Endothelial cell of umbilical vein (primary cell): ENCODE results near the gene SARS2. TPM values are rescaled to one million over a fixed set of nuclear protein-coding genes. Genes with fewer than 3 reads are reported as not detected.

Source experiments
- BruUV-seq: library from RNA; stranded (reverse); fragments of 400-500 nt; replicated peaks from 2 replicates; lab custom pipeline; 2021; lab: Mats Ljungman, UMichigan
- CTCF ChIA-PET: fragments of 300-600, 350-600 bp; sonication (Branson Sonifier 250); formaldehyde crosslinking; loops from one replicate; lab custom pipeline; 2021; ENCODE audit warnings: antibody characterized with exemption, inconsistent platforms; lab: Charles Lee
- POLR2A ChIA-PET: fragments of 300-600, 350-600 bp; sonication (Branson Sonifier 250); formaldehyde crosslinking; loops from one replicate; lab custom pipeline; 2021; ENCODE audit warnings: antibody characterized with exemption, inconsistent platforms; lab: Charles Lee
- DNase-seq: peaks from one replicate; pipeline ENCODE4 v3.0.0-alpha.2; 2011; ENCODE audit warnings: low read depth, low spot score
- FAIRE-seq: peaks from 2 replicates; lab custom pipeline; 2011; peaks lifted over from hg19 to GRCh38; lab: Jason Lieb, UNC
- H2AFZ ChIP-seq: 2 replicates; pipeline ENCODE4 v1.6.0; 2012; ENCODE audit warnings: low read depth, low read length, control low read depth, inconsistent platforms
- H3K27ac ChIP-seq: 2 replicates; pipeline ENCODE4 v1.5.1; 2011; ENCODE audit warnings: low read depth, mild to moderate bottlenecking, control low read depth, low read length, moderate library complexity; ENCODE audit not compliant: insufficient read depth
- H3K27me3 ChIP-seq, 2 experiments: 2 replicates each; pipeline versions ENCODE4 v1.6.0 to v1.6.1; 2011; ENCODE audit warnings: low read length in 2 of 2, mixed read lengths in 1 of 2; ENCODE audit not compliant: control insufficient read depth in 2 of 2, insufficient read depth in 2 of 2
- H3K36me3 ChIP-seq, 2 experiments: 2 replicates in 1 of 2; 3 replicates in 1 of 2; pipeline ENCODE4 v1.5.1; 2011; ENCODE audit warnings: low read length in 2 of 2, mild to moderate bottlenecking in 1 of 2, moderate library complexity in 1 of 2; ENCODE audit not compliant: control insufficient read depth in 2 of 2, insufficient read depth in 2 of 2; ENCODE audit errors: extremely low read depth in 1 of 2
- H3K4me1 ChIP-seq: 3 replicates; pipeline ENCODE4 v1.5.1; 2011; ENCODE audit warnings: mild to moderate bottlenecking, low read length; ENCODE audit not compliant: control insufficient read depth, insufficient read depth; ENCODE audit errors: extremely low read depth
- H3K4me2 ChIP-seq: 2 replicates; pipeline ENCODE4 v1.6.1; 2011; ENCODE audit warnings: low read length, control low read depth, mixed read lengths; ENCODE audit not compliant: insufficient read depth
- H3K4me3 ChIP-seq, 3 experiments: fragments of 200-600 bp in 1 of 3; sonication (generic), shearing (Covaris generic) in 1 of 3; replicated peaks in 1 of 3; 2 replicates each; pipeline ENCODE4 v1.5.1; 2011 to 2016; ENCODE audit warnings: control low read depth in 3 of 3, low read length in 3 of 3, mild to moderate bottlenecking in 2 of 3, inconsistent platforms in 1 of 3, low read depth in 1 of 3, moderate library complexity in 1 of 3; ENCODE audit not compliant: insufficient read depth in 1 of 3
- H3K79me2 ChIP-seq: 2 replicates; pipeline ENCODE4 v1.6.0; 2012; ENCODE audit warnings: low read length, inconsistent platforms; ENCODE audit not compliant: control insufficient read depth, insufficient read depth
- H3K9ac ChIP-seq: replicated peaks from 2 replicates; pipeline ENCODE3; 2011; ENCODE audit warnings: low read length, control low read depth; ENCODE audit not compliant: insufficient read depth; ENCODE audit errors: extremely low read depth
- H3K9me1 ChIP-seq: replicated peaks from 3 replicates; pipeline ENCODE4 v1.6.0; 2011; ENCODE audit warnings: mild to moderate bottlenecking, low read length; ENCODE audit not compliant: control insufficient read depth, insufficient read depth; ENCODE audit errors: extremely low read depth
- H3K9me3 ChIP-seq: replicated peaks from 2 replicates; pipeline ENCODE4 v1.5.1; 2012; ENCODE audit warnings: low read length, inconsistent platforms; ENCODE audit not compliant: control insufficient read depth, insufficient read depth
- H4K20me1 ChIP-seq: replicated peaks from 2 replicates; pipeline ENCODE3; 2011; ENCODE audit warnings: mild to moderate bottlenecking, low read length; ENCODE audit not compliant: control insufficient read depth, insufficient read depth; ENCODE audit errors: extremely low read depth
- CTCF ChIP-seq, 2 donors: IDR thresholded peaks; 1 replicate in 1 of 2; 2 replicates in 1 of 2; pipeline ENCODE4 v1.5.1; 2011; ENCODE audit warnings: low read length in 2 of 2, mild to moderate bottlenecking in 2 of 2, moderate library complexity in 2 of 2, control low read depth in 1 of 2, inconsistent platforms in 1 of 2, low read depth in 1 of 2; ENCODE audit not compliant: insufficient read depth in 1 of 2; ENCODE audit errors: extremely low read depth in 1 of 2
- GATA2 ChIP-seq: IDR thresholded peaks from 2 replicates; pipeline ENCODE4 v1.7.0; 2011; ENCODE audit warnings: low read depth, mild to moderate bottlenecking, moderate library complexity, mixed read lengths, low read length; ENCODE audit not compliant: insufficient read length, insufficient read depth
- JUN ChIP-seq: IDR thresholded peaks from 2 replicates; pipeline ENCODE4 v1.6.1; 2011; ENCODE audit warnings: borderline replicate concordance, low read depth; ENCODE audit not compliant: insufficient read length, insufficient read depth
- MAX ChIP-seq: IDR thresholded peaks from 2 replicates; pipeline ENCODE4 v1.6.1; 2011; ENCODE audit not compliant: insufficient read depth, insufficient read length
- POLR2AphosphoS5 ChIP-seq: IDR thresholded peaks from 2 replicates; pipeline ENCODE4 v1.6.1; 2012; ENCODE audit warnings: low read depth, mild to moderate bottlenecking, control low read depth, low read length, moderate library complexity; ENCODE audit not compliant: insufficient read depth
- dilution Hi-C: fragments of 300-500 bp; cut with MboI; formaldehyde crosslinking; loops from one replicate; pipeline ENCODE4 v1.15.0; 2019; ENCODE audit warnings: low sequenced_read_pairs; ENCODE audit not compliant: extremely low pct_ligation_motif_present
- intact Hi-C: fragments of 100-400 bp; cut with micrococcal nuclease; formaldehyde crosslinking; loops from one replicate; pipeline ENCODE4 v1.10.0; 2022
- polyA plus RNA-seq, 4 experiments: library from polyadenylated mRNA; depleted of rRNA in 3 of 4; stranded (reverse) in 3 of 4; unstranded in 1 of 4; fragments of >200 nt; gene quantifications; 2 replicates each; pipeline versions ENCODE4 v1.2.1 to v1.2.3, GENCODE V29; 2011 to 2012; ENCODE audit warnings: missing spikeins in 1 of 4
- total RNA-seq: library from RNA; stranded (reverse); gene quantifications from 2 replicates; pipeline ENCODE4 v1.2.3, GENCODE V29; 2021

SARS2 gene
- total and polyA plus RNA-seq, 2 donors (not counting 3 experiments of a cell fraction or from before 2014, with no cell fraction given), result 40.3 to 43.7 TPM

GRCh38 chr19:38945562-38946228 lies 15.1 kb upstream of the SARS2 start:
- ChIA-PET POLR2A (no interaction called here), CTCF (no interaction called here)
- TF ChIP-seq GATA2 (no peak), POLR2AphosphoS5 (no peak), CTCF (IDR thresholded peaks at IDR 0.05; ENCODE audit: extremely low read depth in 1 of 2, insufficient read depth in 1 of 2, low read depth in 1 of 2, low read length in 2 of 2) (no peak), JUN (no peak), MAX (no peak)
- FAIRE-seq (no peak), DNase-seq (no peak)
- Histone ChIP-seq H4K20me1 (no peaks in the 10 kb centered on the region), H3K9me1 (no peaks in the 10 kb centered on the region), H3K9ac (no peak overlapping the region), H3K36me3 (peaks cover 0 to 2% of the 10 kb centered on the region in 2 experiments), H3K9me3 (no peaks in the 10 kb centered on the region), H2AFZ (no peak overlapping the region), H3K27me3 (no peaks in the 10 kb centered on the region), H3K4me1 (no peaks in the 10 kb centered on the region), H3K79me2 (no peaks in the 10 kb centered on the region), H3K27ac (no peak overlapping the region), H3K4me2 (no peak overlapping the region), H3K4me3 (no peak overlapping the region)
- intact Hi-C loops, result no loop called here
- no TSS peak for BruUV-seq
- dilution Hi-C loops, result no loop called here
